Left renal cortex interstitium (tissue), 4 donors: ENCODE results near the gene SMARCAL1. TPM values are rescaled to one million over a fixed set of nuclear protein-coding genes. Genes with fewer than 3 reads are reported as not detected.

Source experiments
- DNase-seq, 4 donors: peaks; one replicate each; pipeline ENCODE4 v3.0.0-alpha.2; 2013; ENCODE audit warnings: low read depth in 4 of 4, low spot score in 2 of 4, missing footprints in 1 of 4
- polyA plus RNA-seq, 4 donors: library from polyadenylated mRNA; unstranded; fragments of 120-200 nt; gene quantifications; one replicate each; pipeline ENCODE4 v1.2.1, GENCODE V29; 2013; ENCODE audit not compliant: insufficient read length in 4 of 4

The SMARCAL1 gene
- polyA plus RNA-seq, 4 donors = 26.6 to 29.6 (median 27.3) TPM

DNA sequence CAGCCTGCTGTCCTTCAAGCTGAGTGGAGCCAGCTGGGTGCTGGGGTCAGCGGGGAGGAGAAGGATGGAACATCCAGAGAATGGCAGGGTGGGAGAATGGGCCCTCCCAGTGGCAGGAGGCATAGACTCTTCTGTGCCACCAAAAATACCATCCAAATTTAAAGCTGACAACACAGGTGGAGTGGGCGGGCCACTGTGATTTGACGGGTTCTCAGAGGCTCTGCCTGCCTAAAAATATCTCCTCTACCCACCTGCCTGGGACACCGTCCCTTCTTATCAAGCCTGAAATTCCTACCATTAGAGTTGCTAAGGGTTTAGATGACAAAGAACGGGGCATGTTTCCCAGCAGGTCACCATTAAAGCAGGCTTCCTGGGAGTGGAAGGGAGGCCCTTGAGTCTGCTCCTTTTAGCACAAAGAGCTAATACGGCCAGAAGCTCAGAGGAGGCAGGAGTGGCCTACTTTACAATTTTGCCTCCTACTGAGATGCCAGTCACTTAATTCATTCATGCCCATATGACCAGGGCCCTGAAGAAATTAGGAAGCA lies 20.2 kb upstream of the SMARCAL1 start:
- no peak for DNase-seq

DNA sequence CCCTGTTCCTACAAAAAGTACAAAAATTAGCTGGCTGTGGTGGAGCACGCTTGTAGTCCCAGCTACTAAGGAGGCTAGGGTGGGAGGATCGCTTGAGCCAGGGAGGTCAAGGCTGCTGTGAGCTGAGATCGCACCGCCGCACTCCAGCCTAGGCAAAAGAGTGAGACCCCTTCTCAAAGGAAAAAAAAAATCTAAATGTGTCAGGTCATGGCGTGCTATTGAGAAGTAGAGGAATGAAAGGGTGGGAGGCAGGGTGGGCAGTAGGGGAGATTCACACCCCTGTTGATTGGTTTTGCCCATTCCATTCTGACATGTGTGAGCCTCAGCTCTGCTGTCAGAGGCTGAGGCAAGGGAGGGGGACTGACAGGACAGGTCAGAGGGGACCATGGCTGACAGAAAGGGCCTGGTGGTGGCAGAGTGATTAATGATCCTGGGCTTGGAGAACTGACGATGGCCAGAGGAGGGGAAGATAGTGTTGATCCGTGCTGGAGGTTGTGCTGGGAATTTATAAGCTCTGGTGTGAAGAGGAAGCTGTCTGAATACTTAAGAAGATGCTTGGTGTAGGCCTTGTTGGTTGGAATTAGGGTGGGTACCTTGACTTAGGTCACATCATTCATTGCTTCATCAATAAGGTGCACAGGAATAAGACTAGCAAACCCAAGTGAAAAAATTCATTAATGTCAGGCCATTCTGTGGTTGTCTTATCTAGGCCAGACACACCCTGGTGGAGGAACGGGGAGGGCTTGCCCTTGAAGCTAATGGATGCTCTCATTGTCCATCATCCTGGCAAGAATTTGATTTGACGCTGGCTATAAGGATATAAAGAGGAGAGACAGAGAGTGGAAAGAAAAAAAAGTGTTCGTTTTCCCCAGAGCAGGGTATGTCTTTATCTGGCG lies 19.1 kb upstream of the SMARCAL1 start:
- DNase-seq = no peak

DNA sequence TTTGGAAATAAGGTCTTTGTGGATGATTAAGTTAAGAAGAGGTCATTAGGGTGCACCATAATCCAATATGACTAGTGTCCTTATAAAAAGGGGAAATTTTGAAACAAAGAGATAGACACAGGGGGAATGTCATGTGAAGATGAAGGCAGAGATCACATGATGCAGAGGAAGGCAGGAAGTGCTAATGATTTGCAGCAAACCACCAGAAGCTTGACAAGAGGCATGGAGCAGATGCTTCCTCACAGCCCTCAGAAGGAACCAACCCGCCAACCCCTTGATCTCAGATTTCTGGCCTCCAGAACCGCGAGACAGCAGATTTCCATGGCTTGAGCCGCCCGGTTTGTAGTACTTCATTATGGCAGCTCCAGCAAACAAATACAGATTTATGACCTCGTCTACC lies 17.4 kb upstream of the SMARCAL1 start:
- no peak for DNase-seq

DNA sequence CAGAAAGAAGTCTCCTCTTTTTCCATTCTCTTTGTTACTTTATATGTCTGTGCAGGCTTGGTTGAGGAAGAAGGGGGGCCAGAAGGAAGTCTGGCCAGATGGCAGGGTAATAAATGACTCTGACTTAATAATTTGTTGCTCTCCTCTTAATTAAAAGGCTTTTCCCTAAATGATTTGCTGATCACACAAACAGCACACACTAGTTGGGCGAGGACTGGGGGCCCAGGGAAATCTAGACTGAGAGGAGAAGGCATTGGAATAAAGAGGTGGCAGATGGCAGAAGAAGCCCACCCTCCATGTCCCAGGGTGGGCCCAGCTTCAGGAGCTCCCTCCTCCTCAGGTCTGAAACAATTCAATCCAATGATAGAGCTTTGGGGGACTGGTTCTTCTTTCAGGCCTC lies 12.7 kb upstream of the SMARCAL1 start:
- no peak for DNase-seq

DNA sequence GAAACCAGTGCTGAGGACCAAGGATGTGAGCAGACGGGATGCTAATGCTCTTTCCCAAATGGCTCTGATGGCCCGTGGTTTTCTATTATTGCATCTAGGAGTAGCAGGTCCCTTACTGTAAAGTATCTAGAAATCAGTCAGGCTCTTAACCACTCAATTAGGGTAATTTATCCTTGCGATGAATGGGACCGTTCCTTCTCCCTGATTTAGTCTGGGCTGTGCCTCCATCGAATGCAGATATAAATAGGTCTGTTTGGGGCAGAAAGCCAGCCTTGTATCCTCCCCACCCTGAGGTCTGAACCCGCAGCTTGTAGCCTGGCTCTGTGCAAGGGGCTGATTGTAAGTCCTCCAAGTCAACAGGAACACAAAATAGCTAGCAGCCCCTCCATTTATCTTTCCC lies 9.5 kb upstream of the SMARCAL1 start:
- no peak for DNase-seq

DNA sequence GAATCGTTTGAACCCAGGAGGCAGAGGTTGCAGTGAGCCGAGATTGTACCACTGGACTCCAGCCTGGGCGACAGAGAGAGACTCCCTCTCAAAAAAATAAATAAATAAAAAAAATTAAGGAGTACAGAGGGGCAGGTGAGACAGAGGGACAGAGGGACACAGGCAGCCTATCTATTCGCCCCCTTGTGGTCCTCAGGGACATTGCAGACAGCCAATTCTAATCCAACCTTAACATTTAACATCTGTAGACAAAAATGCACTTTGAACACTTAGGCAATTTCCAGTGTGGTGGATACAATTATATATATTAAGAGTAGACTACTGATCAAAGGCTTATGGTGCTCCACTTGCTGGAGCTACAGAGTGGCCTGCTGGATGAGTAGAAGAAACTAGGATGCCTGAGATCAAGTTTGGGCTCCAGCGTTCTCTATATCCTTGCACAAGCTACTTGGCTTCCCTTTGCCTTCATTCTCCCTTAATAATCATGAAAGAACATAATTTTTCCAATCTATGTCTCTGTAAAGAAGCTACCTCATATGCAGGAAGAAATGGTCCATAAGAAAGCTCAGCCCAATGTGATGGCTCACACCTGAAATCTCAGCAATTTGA lies 8.2 kb upstream of the SMARCAL1 start:
- DNase-seq = no peak

DNA sequence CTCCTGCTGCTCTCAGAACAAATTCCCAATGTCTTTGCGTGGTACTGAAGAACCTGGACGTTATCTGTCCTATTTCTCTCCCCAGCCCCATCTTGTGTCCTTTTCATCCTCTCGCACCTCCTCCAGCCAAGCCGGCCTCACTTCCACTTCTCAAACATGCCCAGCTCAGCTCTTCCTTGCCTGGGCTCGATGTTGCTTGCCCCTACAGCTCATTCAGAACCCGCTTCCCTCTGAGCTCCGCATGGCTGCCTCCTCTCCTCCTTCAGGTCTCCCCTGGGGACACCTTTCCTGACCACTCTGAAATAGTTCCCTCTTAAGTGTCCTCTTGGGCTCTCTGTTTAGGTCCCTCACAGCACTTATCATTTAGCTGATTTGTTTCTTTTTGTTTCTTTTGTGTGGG lies 6.7 kb upstream of the SMARCAL1 start:
- no peak for DNase-seq

DNA sequence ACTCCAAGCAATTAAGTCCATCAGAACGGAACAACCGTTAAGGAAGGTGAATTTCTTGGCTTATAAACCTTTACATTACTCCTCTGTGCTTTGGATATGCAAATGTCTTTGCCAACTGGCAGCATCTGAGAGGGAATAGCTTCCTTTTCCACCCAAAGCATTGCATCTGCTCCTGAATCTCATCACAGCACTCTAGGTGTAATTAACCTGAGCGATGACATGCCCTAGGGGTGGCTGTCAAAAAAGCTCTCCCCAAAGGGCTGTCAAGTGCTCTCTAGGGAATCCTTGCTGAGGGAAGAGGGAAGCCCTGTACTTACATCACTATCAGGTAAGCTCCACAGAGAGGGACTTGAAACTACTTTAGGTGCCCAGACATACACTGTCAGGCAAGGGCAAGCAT lies 5.5 kb upstream of the SMARCAL1 start:
- no peak for DNase-seq

DNA sequence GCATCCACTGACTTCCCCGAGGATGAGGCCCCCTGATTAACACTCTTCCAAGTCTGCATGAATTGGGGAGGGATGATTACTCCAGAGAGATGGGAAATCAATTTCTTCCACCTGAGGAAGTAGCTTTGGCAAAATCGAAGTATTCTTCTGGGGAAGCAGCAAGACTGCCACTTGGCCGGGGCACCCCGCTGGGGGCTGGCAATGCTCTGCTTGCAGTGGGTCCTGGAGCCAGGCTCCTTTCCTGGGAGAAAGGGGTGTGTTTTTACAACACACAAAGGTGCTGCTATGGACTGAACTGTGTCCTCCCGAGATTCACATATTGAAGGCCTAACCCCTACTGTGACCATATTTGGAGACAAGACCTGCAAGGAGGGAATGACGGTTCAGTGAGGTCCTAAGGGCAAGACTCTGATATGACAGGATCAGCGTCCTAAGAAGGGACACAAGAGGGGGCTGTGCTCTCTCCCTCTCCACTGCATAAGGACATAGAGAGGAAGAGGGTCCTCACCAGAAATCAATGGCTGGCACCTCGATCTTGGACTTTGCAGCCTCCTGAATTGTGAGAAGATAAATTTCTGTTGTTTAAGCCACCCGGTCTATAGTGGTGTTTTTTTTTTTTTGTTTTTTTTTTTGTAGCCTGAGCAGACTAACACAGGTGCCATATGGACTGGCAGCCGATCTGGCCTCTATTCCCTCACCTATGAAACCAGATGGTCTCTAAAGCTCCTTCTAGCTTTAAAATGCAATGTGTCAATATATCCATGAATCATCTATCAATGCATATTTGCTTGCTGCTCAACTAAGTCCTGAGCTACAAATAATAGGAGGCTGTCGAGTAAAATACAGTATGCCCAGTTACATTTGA lies 3.6 kb upstream of the SMARCAL1 start:
- no peak for DNase-seq

DNA sequence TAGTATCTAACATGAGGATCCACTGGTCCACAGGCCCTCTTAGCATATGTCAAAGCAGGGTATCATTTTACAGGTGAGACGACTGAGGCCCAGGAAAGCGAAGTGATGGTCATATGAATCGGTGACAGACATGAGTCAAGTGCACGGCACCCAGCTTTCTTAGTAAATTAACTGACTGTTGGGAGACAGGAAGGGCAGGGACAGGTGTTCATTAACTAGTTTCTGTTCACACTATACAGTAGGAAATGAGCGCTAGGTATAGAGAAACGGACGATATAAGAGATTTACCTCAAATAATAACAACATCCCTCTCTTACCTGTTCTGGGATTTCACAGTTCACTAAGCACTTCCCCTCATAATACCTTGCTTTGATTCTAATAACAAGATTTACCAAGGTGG lies 1.7 kb upstream of the SMARCAL1 start:
- DNase-seq = no peak

DNA sequence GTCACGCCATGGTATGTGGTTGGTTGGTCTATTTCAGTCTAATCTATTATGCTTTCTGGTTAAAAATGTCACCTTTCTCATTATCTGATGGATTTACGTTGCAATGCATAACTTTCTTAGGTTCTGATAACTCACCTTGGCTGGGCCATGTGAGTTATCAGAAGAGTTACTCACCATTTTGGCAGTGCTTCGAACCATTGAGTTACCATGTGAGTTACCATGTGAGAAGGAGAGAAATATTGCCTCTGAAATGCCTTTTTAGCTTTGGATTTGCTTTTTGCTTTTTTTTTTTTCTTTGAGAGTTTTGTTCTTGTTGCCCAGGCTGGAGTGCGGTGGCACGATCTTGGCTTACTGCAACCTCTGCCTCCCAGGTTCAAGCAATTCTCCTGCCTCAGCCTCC lies 1.6 kb downstream of the SMARCAL1 start:
- DNase-seq = no peak

DNA sequence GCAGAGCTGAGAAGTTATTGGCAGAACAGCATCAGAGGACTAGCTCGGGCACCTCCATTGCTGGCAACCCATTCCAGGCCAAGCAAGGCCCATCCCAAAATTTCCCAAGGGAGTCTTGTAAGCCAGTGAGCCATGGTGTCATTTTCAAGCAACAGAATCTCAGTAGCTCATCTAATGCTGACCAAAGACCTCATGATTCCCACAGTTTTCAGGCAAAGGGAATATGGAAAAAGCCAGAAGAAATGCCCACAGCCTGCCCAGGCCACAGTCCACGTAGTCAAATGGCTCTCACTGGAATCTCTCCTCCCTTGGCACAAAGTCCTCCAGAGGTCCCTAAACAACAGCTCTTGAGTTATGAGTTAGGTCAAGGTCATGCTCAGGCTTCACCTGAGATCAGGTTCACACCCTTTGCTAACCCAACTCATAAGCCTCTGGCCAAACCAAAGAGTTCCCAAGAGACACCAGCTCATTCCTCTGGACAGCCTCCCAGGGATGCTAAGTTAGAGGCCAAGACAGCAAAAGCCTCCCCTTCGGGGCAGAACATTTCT lies 2.6 kb downstream of the SMARCAL1 start:
- no peak for DNase-seq

DNA sequence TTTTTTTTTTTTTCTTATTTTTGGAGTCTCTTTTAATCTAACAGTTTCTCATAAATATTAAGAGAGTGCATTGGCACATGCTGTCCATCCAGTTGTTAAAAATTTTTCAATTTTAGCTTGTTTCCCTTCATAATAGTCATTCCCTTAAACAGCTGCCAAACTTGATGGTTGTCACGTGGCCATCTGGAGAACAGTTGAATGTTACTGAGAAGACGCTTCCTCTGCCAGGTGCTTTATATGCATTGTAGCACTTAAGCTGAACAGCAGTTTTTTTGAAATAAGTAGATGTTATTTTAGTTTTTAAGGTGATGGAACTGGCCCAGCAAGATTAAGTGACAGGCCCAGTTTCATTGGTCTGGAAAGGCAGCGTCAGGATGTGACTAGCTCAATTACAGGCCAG lies 3.3 kb downstream of the SMARCAL1 start:
- DNase-seq = no peak

DNA sequence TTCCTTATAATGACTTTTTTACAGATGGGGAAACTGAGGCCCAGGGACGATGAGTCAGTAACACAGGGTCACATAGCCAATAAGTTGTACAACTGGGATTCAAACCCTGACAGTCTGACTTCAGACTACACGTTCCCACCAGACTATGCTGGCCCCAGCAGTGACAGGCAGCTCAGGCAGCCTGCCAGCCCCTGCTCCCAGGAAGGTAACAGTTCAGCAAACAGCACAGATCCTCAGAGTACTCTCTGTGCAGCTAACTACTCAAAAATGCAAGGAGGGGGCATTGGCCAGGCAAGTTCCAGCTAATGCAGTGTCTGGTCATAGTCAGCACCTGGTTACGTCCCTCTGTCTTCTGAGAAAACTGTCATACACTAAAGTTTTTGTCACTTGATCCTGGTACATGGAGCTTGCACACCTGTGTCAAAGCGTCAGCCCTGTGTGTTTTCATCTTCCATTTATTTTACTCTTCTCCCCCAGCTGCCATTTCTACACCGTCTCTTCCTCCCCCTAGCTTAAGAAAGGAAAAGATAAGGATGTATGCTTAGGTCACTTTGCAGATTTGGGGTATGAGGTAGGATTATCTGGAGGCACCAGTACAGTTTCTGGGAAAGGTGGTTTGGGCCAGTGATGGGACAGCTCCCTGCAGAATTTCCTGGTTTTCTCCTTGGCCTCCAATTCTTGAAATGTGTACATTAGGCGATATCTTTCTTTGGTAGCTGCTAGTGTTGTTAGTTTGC lies 4.5 kb downstream of the SMARCAL1 start:
- no peak for DNase-seq

DNA sequence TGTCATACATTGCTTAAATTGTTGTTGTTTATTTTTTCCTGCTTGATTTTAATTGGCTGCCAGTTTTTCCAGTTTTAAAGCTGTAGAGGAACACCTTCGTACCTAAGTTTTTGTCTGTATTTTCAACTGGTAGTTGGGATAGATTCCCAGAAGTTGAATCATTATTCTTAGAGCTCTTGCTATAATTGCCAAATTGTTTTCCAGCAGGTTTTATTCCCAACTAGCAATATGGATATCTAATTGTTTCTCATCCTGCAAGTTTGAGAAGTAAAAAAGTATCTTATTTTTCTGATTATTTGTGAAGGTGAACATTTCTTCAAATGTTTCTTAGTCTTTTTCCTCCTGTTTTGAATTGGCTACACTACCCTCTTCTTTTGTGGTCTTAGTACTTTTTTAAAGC lies 6.7 kb downstream of the SMARCAL1 start:
- no peak for DNase-seq

DNA sequence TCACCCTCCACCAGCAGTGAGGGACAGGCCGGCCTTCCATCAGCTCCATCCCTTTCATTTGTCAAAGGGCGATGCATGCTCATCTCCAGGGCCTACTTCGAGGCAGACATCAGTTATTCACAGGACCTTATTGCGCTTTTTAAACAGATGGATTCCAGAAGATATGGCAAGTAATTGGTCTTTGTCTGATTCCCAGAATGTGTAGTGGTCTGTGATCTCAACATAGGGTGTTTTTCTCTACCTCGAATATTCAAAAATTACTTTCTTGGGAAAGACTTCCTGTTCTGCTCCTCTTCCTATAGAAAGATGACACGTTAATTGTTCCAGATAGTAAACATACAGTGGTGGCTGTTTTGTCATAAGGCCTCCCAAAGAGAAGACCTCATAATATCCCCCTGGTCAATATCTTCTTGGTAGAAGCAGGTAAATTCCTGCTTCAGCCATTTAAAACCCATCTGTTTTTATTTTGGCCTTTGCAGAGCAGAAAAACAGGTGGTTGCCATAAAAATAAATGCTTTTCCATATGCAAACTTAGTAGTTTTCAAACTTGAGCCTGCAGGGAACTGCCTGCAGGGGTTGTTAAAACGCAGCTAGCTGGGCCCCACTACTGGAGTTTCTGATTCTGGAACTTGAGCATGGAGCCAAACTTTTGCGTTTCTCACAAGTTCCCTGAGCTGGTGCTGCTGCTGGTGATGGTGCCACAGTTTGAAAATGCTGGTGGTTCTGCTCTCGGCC lies 8.2 kb downstream of the SMARCAL1 start:
- no peak for DNase-seq

DNA sequence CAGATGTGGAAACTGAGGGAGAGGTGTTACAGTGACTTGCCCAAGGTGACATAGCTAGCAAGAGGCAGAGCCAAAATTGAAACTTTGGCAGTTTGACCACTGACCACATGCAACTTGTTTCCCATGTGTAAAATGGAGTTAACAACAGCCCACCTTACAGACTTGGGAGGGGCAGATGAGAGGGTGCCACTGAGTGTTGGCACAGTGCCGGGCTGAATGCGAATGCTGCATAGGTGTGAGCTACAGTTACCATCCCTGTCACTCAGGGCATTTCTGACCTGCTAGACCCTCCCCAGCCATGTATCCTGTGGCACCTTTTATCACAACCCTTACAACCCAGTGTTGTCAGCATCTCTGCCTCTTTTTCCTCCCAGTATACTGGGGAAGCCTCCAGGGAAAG lies 10.8 kb downstream of the SMARCAL1 start:
- no peak for DNase-seq

DNA sequence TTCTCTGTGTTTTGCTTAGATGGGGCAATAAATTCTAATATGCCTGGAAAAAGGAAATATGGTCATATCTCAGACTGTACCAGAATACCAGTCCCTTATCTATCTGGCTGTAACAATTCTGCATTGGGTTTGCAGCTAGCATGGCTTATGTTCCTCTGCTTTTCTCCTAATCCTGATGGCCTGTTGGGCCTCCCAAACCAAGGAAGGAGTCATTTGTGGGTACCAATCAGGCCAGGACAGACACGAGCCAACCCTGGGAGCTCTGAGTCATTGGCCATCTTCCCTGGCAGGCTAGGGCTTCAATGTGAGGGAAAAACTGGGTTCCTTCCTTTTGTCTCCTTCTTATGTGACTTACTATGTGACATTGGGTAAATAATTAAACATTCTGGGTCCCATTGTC lies 12.0 kb downstream of the SMARCAL1 start:
- no peak for DNase-seq

DNA sequence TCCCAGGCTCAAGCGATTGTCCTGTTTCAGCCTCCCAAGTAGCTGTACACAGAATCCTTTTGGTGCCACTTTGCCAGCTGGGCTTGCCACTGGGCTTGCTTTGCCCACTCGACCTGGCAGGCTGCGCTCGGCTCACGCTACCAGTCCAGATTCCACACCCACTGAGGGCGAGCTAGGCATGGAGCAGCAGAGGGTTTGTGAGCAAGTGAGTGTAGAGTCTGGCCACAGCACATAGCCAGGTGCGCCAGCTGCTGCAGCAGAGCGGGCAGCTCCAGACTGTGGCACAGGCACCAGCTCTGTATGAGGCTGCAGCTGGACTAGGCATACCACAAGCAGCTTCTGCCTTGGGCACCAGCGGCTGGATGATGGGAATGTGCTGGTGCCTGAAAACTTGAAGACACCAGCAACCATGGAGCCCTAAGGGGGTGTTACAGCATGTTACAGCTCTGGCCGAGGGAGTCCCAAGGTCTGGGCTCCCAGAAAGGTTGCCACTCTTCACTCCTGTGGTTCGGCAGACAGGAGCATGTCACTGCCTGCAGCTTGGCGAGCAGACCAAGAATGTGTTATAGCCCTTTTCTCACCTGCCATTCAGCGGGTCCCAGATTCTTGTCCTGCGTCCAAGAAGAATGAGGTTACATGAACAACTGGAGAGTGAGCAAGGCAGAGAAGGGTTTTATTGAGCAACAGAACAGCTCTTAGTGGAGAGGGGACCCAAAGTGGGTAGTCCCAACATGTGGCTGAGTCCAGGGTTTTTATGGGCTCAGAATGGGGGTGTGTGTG lies 12.9 kb downstream of the SMARCAL1 start:
- no peak for DNase-seq
